GM18951 (cell line): ENCODE data around the gene SH3BGRL3.
A peak's percentile ranks its signal among the peaks of the same experiment; 100 is the strongest.

Experiments
- POLR2A ChIP-seq: IDR thresholded peaks from 4 replicates; pipeline ENCODE4 v1.6.1; 2011; ENCODE audit warnings: mild to moderate bottlenecking; ENCODE audit not compliant: insufficient read length, insufficient read depth; ENCODE audit errors: extremely low read depth
- in situ Hi-C: fragments of 300-500 bp; cut with MboI; formaldehyde crosslinking; loops from one replicate; pipeline ENCODE4 v1.12.0; 2022; ENCODE audit warnings: low sequenced_read_pairs, mixed read lengths, inconsistent platforms; ENCODE audit not compliant: unreplicated experiment

The SH3BGRL3 gene

DNA sequence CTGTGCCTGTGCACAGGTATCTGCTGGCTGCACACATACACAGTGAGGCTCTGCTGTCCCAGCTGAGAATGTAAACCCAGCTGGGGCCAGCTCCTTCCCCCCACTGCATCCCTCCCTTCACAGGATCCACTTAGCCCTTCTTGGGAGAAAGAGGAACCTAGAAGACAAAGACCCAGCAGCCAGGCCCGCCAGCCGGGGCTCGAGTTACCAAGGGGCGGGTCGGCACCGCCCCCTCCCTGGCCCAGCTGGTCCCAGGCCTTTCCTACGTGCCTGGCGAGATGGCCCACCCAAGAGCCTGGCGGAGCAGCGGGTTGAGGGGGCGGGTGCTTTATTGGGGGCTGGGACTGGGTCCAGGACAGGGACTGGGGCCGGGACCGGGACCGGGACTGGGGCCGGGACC, 2.1 kb downstream of the SH3BGRL3 start:
- in situ Hi-C loops: no loop called here
- no peak for TF ChIP-seq POLR2A

DNA sequence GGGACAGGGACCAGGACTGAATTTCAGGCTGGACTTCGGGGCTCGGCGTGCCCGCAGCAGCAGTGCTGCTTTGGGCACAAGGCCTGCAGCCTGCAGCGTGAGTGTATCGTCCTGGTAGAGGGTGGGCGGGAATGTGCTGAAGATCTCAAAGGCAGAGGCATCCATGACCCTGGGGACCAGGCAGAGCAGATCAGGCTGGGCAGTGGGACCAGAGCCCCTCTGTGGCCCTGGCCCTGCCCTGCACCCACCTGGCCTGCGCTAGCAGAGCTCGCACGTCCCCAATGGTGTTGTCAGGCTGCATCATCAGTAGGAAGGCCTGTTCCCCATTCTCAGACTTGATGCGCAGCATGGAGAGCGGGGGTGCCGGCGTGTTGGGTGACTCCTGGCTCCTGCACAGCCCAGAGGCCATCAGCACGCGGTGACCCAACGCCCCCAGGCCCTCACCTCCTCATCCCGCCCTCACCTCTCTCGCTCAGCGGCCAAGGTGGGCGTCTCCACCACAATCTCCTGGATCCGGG, 2.6 kb downstream of the SH3BGRL3 start:
- in situ Hi-C loops: no loop called here
- TF ChIP-seq POLR2A: peak; percentile 11

- TF ChIP-seq POLR2A: peak; percentile 15
- in situ Hi-C loops: no loop called here
Measured at GRCh38 chr1:26283279-26283853, 3.5 kb downstream of the SH3BGRL3 start.

- in situ Hi-C loops: no loop called here
- TF ChIP-seq POLR2A: no peak
Measured at GRCh38 chr1:26283871-26284596, 4.1 kb downstream of the SH3BGRL3 start.

GRCh38 chr1:26284597-26285347, 4.9 kb downstream of the SH3BGRL3 start:
- in situ Hi-C loops: loop anchor here (5.0 kb wide), 1 partner anchor 38 kb away; no protein-coding TSS in a partner anchor
- TF ChIP-seq POLR2A: no peak

DNA sequence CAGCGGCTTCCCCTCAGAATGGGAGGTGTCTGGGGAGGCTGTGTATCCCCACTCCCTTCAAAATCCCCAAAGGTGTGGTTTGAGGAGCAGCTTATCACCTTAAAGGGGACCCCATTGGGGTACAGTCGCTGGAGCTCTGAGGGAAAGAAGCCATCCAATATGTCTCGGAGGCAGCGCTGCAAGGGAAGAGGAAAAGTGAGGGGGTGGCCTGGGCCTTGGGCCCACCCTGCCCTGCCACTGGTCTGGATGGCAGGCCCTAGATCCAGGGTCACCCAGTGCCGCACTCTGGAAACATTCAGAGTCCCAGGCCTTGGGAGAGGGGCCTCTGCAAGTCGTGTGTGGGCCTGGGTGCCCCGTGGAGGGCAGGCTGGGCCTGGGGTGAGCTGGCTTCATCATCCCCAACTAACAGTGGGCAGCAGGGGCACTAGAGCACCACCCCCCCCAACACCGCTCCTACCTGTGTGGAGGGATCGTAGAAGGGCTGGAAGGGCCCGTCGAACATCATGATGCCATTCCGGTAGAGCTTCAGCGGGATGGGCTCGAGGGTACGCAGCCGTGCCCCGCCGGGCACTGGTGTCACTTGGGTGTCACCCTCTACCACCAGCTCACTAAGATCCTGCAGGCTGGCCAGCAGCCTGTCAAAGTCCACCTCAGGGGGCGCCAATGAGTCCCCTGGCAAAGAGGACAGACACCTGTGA, 5.6 kb downstream of the SH3BGRL3 start:
- in situ Hi-C loops: loop anchor here (5.0 kb wide), 1 partner anchor 37 kb away; no protein-coding TSS in a partner anchor

GRCh38 chr1:26286064-26286416, 6.2 kb downstream of the SH3BGRL3 start:
- in situ Hi-C loops: loop anchor here (5.0 kb wide), 1 partner anchor 36 kb away; no protein-coding TSS in a partner anchor
- no peak for TF ChIP-seq POLR2A

More for the DNA sequence above, 5.6 kb downstream of the SH3BGRL3 start:
- no peak for TF ChIP-seq POLR2A

GRCh38 chr1:26287033-26287711, 7.3 kb downstream of the SH3BGRL3 start:
- TF ChIP-seq POLR2A: peak; percentile 48
- in situ Hi-C loops: loop anchor here (5.0 kb wide), 1 partner anchor 35 kb away; no protein-coding TSS in a partner anchor

DNA sequence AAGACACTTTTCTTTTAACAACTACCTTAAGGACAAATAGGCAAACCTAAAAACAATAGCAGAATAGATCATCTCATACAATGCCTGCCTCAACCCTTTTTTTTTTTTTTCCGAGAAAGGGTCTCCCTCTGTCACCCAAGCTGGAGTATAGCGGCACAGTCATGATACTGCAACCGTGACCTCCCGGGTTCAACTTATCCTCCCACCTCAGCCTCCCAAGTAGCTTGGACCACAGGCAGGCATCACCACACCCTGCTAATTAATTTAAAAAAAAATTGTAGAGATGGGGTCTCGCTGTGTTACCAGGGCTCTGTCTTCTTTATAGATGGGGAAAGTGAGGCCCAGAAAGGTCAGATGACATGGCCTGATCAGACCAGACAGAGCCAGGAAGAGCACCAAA, 7.9 kb downstream of the SH3BGRL3 start:
- TF ChIP-seq POLR2A: no peak
- in situ Hi-C loops: loop anchor here (5.0 kb wide), 1 partner anchor 34 kb away; no protein-coding TSS in a partner anchor

GRCh38 chr1:26288311-26288941, 8.5 kb downstream of the SH3BGRL3 start:
- no peak for TF ChIP-seq POLR2A
- in situ Hi-C loops: loop anchor here (5.0 kb wide), 1 partner anchor 34 kb away; no protein-coding TSS in a partner anchor

DNA sequence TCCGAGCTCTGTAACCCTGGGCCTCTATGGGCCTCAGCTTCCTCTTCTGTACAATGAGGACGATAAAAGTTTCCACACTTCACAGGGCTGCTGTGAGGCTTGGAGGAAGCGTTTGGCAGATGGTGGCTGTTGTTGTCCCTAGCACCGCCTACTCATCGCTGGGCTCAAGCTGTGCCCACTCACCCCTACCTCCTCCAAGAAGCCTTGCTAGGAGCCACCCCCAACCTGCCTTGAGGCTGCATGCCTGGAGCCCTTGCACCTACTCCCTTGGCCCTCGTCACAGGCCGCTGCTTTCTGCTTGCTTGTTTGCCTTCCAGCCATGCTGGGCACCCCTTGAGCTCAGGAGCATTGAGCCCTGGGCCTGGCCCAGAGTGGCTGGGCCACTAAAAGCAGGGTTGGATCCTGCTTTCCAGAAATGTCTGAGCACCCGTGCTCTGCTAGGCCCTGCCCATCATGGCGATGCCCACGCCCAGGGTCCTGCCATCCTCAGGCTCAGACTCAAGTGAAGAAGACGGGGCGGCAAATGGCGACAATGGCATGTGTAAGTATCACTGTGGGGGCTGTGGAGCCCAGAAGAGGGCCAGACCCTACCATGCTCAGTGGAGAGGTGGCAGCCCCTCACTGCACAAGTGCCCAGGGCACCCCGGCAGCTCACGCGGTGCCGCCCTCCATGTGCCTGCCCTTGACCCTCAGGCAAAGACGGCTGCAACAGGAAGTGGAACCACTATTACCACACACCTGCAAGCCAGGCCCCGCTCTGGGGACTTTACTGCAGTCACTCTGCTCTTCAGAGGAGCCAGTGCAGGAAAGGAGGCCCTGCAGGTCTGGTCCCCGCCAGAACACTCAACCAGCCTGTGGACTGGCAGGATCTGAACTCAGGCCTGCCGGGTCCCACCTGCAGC, 9.5 kb downstream of the SH3BGRL3 start:
- in situ Hi-C loops: loop anchor here (5.0 kb wide), 1 partner anchor 33 kb away; no protein-coding TSS in a partner anchor
- TF ChIP-seq POLR2A: peak; percentile 64
